Stomach (tissue), 9 donors: ENCODE results near the gene ZFR2. TPM values are rescaled to one million over a fixed set of nuclear protein-coding genes. Genes with fewer than 3 reads are reported as not detected.
A peak's percentile ranks its signal among the peaks of the same experiment; 100 is the strongest.

Source experiments
- DNase-seq, 2 donors: peaks; one replicate each; pipeline versions ENCODE4 v3.0.0 to v3.0.0-alpha.2; 2013 to 2019
- H3K27ac ChIP-seq, 5 donors: fragments of 200-600 bp in 4 of 5; sonication (generic) in 4 of 5; one replicate each; pipeline ENCODE4 v1.5.1; 2013 to 2019; ENCODE audit warnings: mild to moderate bottlenecking in 1 of 5, moderate library complexity in 1 of 5
- H3K27me3 ChIP-seq, 3 donors: fragments of 200-600 bp; sonication (generic); one replicate each; pipeline ENCODE4 v1.5.1; 2017 to 2019; ENCODE audit warnings: mixed run types in 1 of 3
- H3K36me3 ChIP-seq, 4 donors: fragments of 200-600 bp; sonication (generic); 1 replicate in 3 of 4; 2 replicates in 1 of 4; pipeline ENCODE4 v1.5.1; 2016 to 2019
- H3K4me1 ChIP-seq, 4 donors: fragments of 200-600 bp; sonication (generic); one replicate each; pipeline ENCODE4 v1.5.1; 2016 to 2019
- H3K4me3 ChIP-seq, 4 donors: fragments of 200-600 bp; sonication (generic) in 3 of 4; one replicate each; pipeline ENCODE4 v1.5.1; 2016 to 2019; ENCODE audit warnings: mild to moderate bottlenecking in 1 of 4
- H3K9me3 ChIP-seq, 4 donors: fragments of 200-600 bp; sonication (generic); one replicate each; pipeline ENCODE4 v1.5.1; 2016 to 2019
- EP300 ChIP-seq: sonication (generic); formaldehyde crosslinking; IDR thresholded peaks from one replicate; pipeline ENCODE4 v1.6.1; 2017; ENCODE audit warnings: antibody characterized with exemption
- POLR2A ChIP-seq, 4 donors: fragments of 450-650 bp; IDR thresholded peaks; one replicate each; pipeline ENCODE4 v1.6.1; 2016; ENCODE audit warnings: antibody characterized with exemption in 4 of 4, control low read depth in 2 of 4, mild to moderate bottlenecking in 1 of 4, moderate library complexity in 1 of 4
- POLR2AphosphoS5 ChIP-seq, 3 donors: sonication (generic); formaldehyde crosslinking; IDR thresholded peaks; one replicate each; pipeline ENCODE4 v1.6.1; 2016; ENCODE audit warnings: antibody characterized with exemption in 3 of 3
- WGBS, 5 donors: extraction: QIAGEN DNeasy Blood & Tissue Kit in 3 of 5; methylation state at CpG; one replicate each; pipeline versions ENCODE4 v1.1.5 to v1.1.7; 2013 to 2018; 5-methylcytosine and 5-hydroxymethylcytosine counted together
- intact Hi-C: fragments of 100-400 bp; cut with DNase I; formaldehyde crosslinking; loops from one replicate; pipeline ENCODE4 v1.15.1; 2023; ENCODE audit warnings: low total_unique reads
- polyA plus RNA-seq, 3 donors: library from polyadenylated mRNA; stranded (reverse); fragments of 200-250 nt; gene quantifications; one replicate each; pipeline ENCODE4 v1.2.3, GENCODE V29; 2013
- total RNA-seq, 5 donors: library from RNA; depleted of rRNA; stranded (reverse); fragments of >200 nt; gene quantifications; one replicate each; pipeline versions ENCODE4 v1.1.0 to v1.2.3, GENCODE V29; 2014 to 2016
- TF ChIP-seq, protein P1 (sequence below), 7 experiments: fragments of 450-650 bp in 4 of 7; fragments of 200-600 bp in 3 of 7; sonication (generic) in 3 of 7; IDR thresholded peaks; one replicate each; pipeline ENCODE4 v1.5.1; 2016 to 2019; ENCODE audit warnings: antibody characterized with exemption in 7 of 7, control low read depth in 2 of 7, mild to moderate bottlenecking in 1 of 7
- donor health status: healthy with polysubstance abuse.
- donor health status: Bipolar disorder and iron deficiency.
- donor health status: healthy.

ZFR2 gene
- total and polyA plus RNA-seq, 8 donors = 0.10 to 0.29 TPM; not detected in 6

DNA sequence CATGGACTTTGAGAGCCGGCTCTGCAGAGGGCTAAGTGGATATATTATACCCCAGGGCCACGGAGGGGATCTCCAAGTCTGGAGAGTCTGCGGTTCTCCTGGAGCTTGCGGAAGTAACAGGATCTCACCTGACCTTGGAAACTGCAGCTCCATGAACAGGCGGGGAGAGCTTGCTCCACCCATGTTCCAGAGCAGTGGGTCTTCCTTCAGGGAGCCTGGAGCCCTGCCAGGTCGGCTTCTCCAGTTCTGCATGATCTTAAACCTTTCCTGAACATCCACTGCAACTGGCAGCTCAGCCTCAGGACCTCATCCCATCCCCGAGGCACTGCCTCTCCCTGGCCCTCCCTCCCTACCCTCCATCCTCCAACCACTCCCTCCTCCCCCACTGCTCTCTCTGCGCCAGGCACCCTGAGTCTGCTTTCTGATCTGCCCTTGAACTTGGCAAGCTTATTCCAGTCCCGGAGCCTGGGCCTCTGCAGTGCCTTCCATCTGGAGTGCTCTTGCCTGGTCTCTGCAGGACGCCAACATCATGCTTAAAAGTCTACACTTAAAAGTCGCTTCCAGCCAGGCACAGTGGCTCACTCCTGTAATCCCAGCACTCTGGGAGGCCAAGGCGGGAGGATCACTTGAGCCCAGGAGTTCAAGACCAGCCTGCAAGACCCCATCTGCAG, 24.8 kb upstream of the ZFR2 start:
- H3K27me3 ChIP-seq = no peaks in the 10 kb centered on the region
- H3K36me3 ChIP-seq = no peaks in the 10 kb centered on the region
- TF ChIP-seq POLR2AphosphoS5 (IDR thresholded peaks at IDR 0.05) (no peak), POLR2A (IDR thresholded peaks at IDR 0.05) (no peak), EP300 (no peak)
- TF ChIP-seq, protein P1, sequence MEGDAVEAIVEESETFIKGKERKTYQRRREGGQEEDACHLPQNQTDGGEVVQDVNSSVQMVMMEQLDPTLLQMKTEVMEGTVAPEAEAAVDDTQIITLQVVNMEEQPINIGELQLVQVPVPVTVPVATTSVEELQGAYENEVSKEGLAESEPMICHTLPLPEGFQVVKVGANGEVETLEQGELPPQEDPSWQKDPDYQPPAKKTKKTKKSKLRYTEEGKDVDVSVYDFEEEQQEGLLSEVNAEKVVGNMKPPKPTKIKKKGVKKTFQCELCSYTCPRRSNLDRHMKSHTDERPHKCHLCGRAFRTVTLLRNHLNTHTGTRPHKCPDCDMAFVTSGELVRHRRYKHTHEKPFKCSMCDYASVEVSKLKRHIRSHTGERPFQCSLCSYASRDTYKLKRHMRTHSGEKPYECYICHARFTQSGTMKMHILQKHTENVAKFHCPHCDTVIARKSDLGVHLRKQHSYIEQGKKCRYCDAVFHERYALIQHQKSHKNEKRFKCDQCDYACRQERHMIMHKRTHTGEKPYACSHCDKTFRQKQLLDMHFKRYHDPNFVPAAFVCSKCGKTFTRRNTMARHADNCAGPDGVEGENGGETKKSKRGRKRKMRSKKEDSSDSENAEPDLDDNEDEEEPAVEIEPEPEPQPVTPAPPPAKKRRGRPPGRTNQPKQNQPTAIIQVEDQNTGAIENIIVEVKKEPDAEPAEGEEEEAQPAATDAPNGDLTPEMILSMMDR (IDR thresholded peaks at IDR 0.05) = no peak
- H3K9me3 ChIP-seq = peaks cover 0 to 8% (median 6%) of the 10 kb centered on the region in 4 donors
- H3K4me3 ChIP-seq = no peak overlapping the region
- intact Hi-C loops = no loop called here
- H3K27ac ChIP-seq = no peak overlapping the region
- peak in 1 of 2 donors; percentile 28 for DNase-seq
- H3K4me1 ChIP-seq = no peaks in the 10 kb centered on the region
- 60 to 67% (median 62%) methylated on average over 9 to 12 of the region's 12 CpGs for WGBS, 5 donors

DNA sequence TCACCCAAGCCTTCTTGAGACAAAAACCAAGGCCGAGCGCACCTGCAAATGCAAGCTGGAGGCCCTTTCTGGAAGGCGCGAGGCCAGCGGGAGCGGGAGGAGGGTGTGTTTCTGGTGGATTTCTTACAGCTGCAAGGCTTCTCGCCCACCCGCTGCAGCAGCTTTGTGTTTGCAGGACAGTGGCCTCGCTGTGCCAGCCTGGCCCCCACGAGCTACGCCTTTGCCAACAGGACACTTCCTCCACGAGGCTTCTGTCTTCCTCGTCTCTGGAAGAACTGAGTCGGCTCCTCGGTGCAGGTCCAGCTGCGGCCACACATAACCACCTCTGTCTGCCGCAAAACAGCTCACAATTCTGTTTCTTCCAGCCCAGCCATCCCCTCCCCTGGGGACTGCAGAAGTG, 21.8 kb upstream of the ZFR2 start:
- intact Hi-C loops = no loop called here
- 75 to 85% (median 81%) methylated on average over 13 to 17 of the region's 17 CpGs for WGBS, 5 donors
- Histone ChIP-seq H3K4me3 (no peak overlapping the region), H3K27me3 (no peaks in the 10 kb centered on the region), H3K27ac (no peak overlapping the region), H3K4me1 (no peaks in the 10 kb centered on the region), H3K9me3 (no peaks in the 10 kb centered on the region), H3K36me3 (no peaks in the 10 kb centered on the region)
- no peak for TF ChIP-seq EP300
- no peak for TF ChIP-seq POLR2A (IDR thresholded peaks at IDR 0.05)
- TF ChIP-seq POLR2AphosphoS5 (IDR thresholded peaks at IDR 0.05) = no peak
- TF ChIP-seq, protein P1 (IDR thresholded peaks at IDR 0.05) = no peak
- no peak for DNase-seq

DNA sequence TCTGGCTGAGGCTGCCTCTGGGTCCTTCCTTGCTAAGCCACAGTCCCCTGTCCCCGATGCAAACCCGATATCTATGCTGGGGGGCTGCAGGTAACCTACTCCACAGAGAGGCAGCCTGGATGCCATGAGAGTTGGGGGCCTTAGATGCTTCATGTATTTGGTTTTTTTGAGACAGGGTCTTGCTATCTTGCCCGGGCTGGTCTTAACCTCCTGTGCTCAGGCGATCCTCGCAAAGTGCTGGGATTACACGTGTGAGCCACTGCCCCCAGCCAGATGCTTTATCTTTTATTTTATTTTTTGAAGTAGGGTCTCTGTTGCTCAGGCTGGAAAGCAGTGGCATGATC, 13.2 kb upstream of the ZFR2 start:
- 18 to 28% (median 21%) methylated on average over 4 to 6 of the region's 6 CpGs for WGBS, 5 donors
- peaks cover 16 to 77% (median 59%) of the 10 kb centered on the region in 3 donors for H3K27me3 ChIP-seq
- no peak overlapping the region for H3K27ac ChIP-seq

DNA sequence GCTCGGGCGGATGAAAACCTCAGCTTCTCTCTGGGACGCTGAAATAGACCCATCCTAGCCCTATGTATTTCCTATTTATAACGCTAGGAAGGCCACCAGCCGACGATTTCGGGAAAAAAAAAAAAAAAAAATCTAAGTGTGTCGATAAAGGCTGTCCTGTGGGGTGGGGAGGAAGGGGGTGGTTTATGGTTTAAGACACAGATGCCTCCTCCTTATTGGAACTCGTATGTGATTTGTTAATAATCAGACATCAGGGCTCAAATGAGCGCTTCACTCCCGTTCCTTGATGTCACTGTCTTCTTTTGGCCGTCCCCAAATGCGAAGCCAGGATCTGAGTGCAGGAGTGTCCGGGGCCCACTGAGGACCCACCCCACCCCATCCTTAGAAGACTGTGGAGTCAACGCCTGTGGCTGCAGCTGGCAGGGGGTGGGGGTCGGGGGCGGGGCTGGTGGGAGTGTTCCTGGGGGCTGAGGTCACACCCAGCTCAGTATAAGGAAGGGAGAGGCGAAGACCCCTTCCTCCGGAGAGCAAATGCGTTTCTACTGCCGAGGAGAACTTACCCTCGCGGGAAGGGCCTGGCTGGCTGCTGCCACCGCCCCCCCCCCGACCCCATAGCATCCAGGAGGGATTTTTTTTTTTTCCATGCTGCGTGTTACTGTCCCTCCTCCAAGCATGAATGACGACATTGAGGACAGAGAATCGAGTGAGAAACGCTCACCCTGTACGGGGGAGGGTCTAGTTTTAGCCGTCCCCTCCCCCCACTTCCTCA, 12.6 kb upstream of the ZFR2 start:
- Histone ChIP-seq H3K9me3 (no peaks in the 10 kb centered on the region), H3K4me1 (peaks cover 0 to 18% (median 6%) of the 10 kb centered on the region in 4 donors), H3K4me3 (no peak overlapping the region), H3K27ac (no peak overlapping the region), H3K36me3 (no peaks in the 10 kb centered on the region), H3K27me3 (peaks cover 16 to 83% (median 59%) of the 10 kb centered on the region in 3 donors)
- TF ChIP-seq POLR2AphosphoS5 (IDR thresholded peaks at IDR 0.05) = no peak
- TF ChIP-seq POLR2A (IDR thresholded peaks at IDR 0.05) = no peak
- TF ChIP-seq, protein P1 (IDR thresholded peaks at IDR 0.05) = no peak
- 1 to 4% (median 2%) methylated on average over 29 to 31 of the region's 31 CpGs for WGBS, 5 donors
- intact Hi-C loops = no loop called here
- peak in 1 of 2 donors; percentile 22 for DNase-seq

More for the DNA sequence above, 13.2 kb upstream of the ZFR2 start:
- intact Hi-C loops = no loop called here
- Histone ChIP-seq H3K4me1 (peaks cover 0 to 18% (median 6%) of the 10 kb centered on the region in 4 donors), H3K9me3 (no peaks in the 10 kb centered on the region), H3K4me3 (no peak overlapping the region), H3K36me3 (no peaks in the 10 kb centered on the region)
- TF ChIP-seq EP300 (no peak), POLR2A (IDR thresholded peaks at IDR 0.05) (no peak), POLR2AphosphoS5 (IDR thresholded peaks at IDR 0.05) (no peak)
- TF ChIP-seq, protein P1 (IDR thresholded peaks at IDR 0.05) = no peak
- no peak for DNase-seq
